K562 (cell line): ENCODE measurements around the gene B3GNT9. TPM values are rescaled to one million over a fixed set of nuclear protein-coding genes. Genes with fewer than 3 reads are reported as not detected.
A peak's percentile ranks its signal among the peaks of the same experiment; 100 is the strongest.

Source experiments
- ATAC-seq: fragments of 200-7000 bp; cut with Tn5 transposase; 3 replicates; pipeline ENCODE4 v1.9.1; 2020; ENCODE audit warnings: moderate library complexity
- BruUV-seq: library from RNA; stranded (reverse); fragments of 400-500 nt; replicated peaks from 2 replicates; lab custom pipeline; 2021; lab: Mats Ljungman, UMichigan
- CTCF ChIA-PET: fragments of 300-600 bp; formaldehyde crosslinking; extraction: SDS; loops from one replicate; lab custom pipeline; 2021; ENCODE audit warnings: low intra/inter-chr PET ratio; lab: Yijun Ruan, JAX
- POLR2A ChIA-PET: fragments of 300-600, 350-650 bp; sonication (Branson Sonifier 250); formaldehyde crosslinking; extraction: SDS; loops from one replicate; lab custom pipeline; 2021; ENCODE audit warnings: antibody characterized with exemption, inconsistent platforms; lab: Yijun Ruan, JAX
- DNase-seq, 4 experiments: peaks; one replicate each; pipeline versions ENCODE4 v3.0.0 to v3.0.0-alpha.2; 2011 to 2018; ENCODE audit warnings: low spot score in 3 of 4, mixed read lengths in 3 of 4; ENCODE audit errors: extremely low read depth in 1 of 4
- FAIRE-seq: peaks from 2 replicates; lab custom pipeline; 2011; peaks lifted over from hg19 to GRCh38; lab: Jason Lieb, UNC
- H2AFZ ChIP-seq: 2 replicates; pipeline ENCODE4 v1.6.0; 2011; ENCODE audit warnings: low read depth, low read length, control low read depth, inconsistent platforms
- H3K27ac ChIP-seq: fragments of 200-600 bp; 3 replicates; pipeline ENCODE4 v1.8.0; 2011; ENCODE audit warnings: low read depth, mild to moderate bottlenecking, control low read depth, inconsistent platforms, low read length, moderate library complexity, mixed read lengths; ENCODE audit errors: extremely low read depth
- H3K27me3 ChIP-seq, 2 experiments: fragments of 300-600 bp in 1 of 2; 2 replicates in 1 of 2; 3 replicates in 1 of 2; pipeline versions ENCODE4 v1.6.0 to v1.8.0; 2011; ENCODE audit warnings: inconsistent platforms in 2 of 2, low read length in 2 of 2, mild to moderate bottlenecking in 1 of 2, mixed read lengths in 1 of 2, moderate library complexity in 1 of 2; ENCODE audit not compliant: control insufficient read depth in 2 of 2, insufficient read depth in 2 of 2
- H3K36me3 ChIP-seq: fragments of 300-600 bp; 3 replicates; pipeline ENCODE4 v1.8.0; 2011; ENCODE audit warnings: mild to moderate bottlenecking, low read length, inconsistent platforms; ENCODE audit not compliant: control insufficient read depth, insufficient read depth
- H3K4me1 ChIP-seq, 2 experiments: fragments of 200-600 bp in 1 of 2; replicated peaks in 1 of 2; 2 replicates in 1 of 2; 3 replicates in 1 of 2; pipeline versions ENCODE4 v1.5.1 to v1.8.0; 2011; ENCODE audit warnings: inconsistent platforms in 2 of 2, low read length in 2 of 2, mild to moderate bottlenecking in 1 of 2, mixed read lengths in 1 of 2, moderate library complexity in 1 of 2; ENCODE audit not compliant: control insufficient read depth in 2 of 2, insufficient read depth in 2 of 2
- H3K4me2 ChIP-seq: 2 replicates; pipeline ENCODE4 v1.6.1; 2011; ENCODE audit warnings: low read length, control low read depth, inconsistent platforms, mixed read lengths; ENCODE audit not compliant: insufficient read depth
- H3K4me3 ChIP-seq: fragments of 200-600 bp; sonication (generic), shearing (Covaris generic); 2 replicates; pipeline ENCODE4 v1.5.1; 2016; ENCODE audit warnings: control low read depth, inconsistent platforms
- H3K79me2 ChIP-seq: fragments of 200-600 bp; 3 replicates; pipeline ENCODE4 v1.8.0; 2011; ENCODE audit warnings: low read length, inconsistent platforms; ENCODE audit not compliant: control insufficient read depth, insufficient read depth
- H3K9ac ChIP-seq, 2 experiments: 2 replicates each; pipeline versions ENCODE4 v1.6.0 to v1.6.1; 2011; ENCODE audit warnings: low read depth in 2 of 2, low read length in 2 of 2, control low read depth in 1 of 2, inconsistent platforms in 1 of 2, mild to moderate bottlenecking in 1 of 2, mixed read lengths in 1 of 2; ENCODE audit not compliant: insufficient read depth in 1 of 2
- H3K9me1 ChIP-seq: one replicate; pipeline ENCODE4 v1.6.0; 2011; ENCODE audit warnings: inconsistent platforms, mild to moderate bottlenecking, low read length, moderate library complexity; ENCODE audit not compliant: control insufficient read depth, insufficient read depth
- H3K9me3 ChIP-seq: replicated peaks from 2 replicates; pipeline ENCODE4 v1.5.1; 2011; ENCODE audit warnings: low read depth, low read length, inconsistent platforms; ENCODE audit not compliant: control insufficient read depth, insufficient read depth
- H4K20me1 ChIP-seq: replicated peaks from 2 replicates; pipeline ENCODE4 v1.6.1; 2011; ENCODE audit warnings: low read length, inconsistent platforms, mixed read lengths; ENCODE audit not compliant: control insufficient read depth, insufficient read depth
- FIP1L1 ChIP-seq: fragments of 200-400 bp; formaldehyde crosslinking; IDR thresholded peaks from 2 replicates; pipeline ENCODE4 v1.6.1; 2018; ENCODE audit warnings: mild to moderate bottlenecking, low read depth, low read length; ENCODE audit not compliant: poor library complexity, severe bottlenecking
- NELFE ChIP-seq: IDR thresholded peaks from 2 replicates; pipeline ENCODE4 v1.6.1; 2011; ENCODE audit warnings: mild to moderate bottlenecking; ENCODE audit not compliant: insufficient read depth, insufficient read length
- THRAP3 ChIP-seq: fragments of 450-650 bp; IDR thresholded peaks from 2 replicates; pipeline ENCODE4 v1.6.1; 2016; ENCODE audit warnings: mild to moderate bottlenecking, inconsistent platforms, borderline replicate concordance
- ZKSCAN1 ChIP-seq: fragments of 150-350 bp; IDR thresholded peaks from 2 replicates; pipeline ENCODE4 v1.6.1; 2016; ENCODE audit warnings: low read depth, low read length
- ZNF24 ChIP-seq: fragments of 450-650 bp; IDR thresholded peaks from 2 replicates; pipeline ENCODE4 v1.6.1; 2016
- ZNF282 ChIP-seq: sonication (generic); formaldehyde crosslinking; IDR thresholded peaks from 2 replicates; pipeline ENCODE4 v1.8.1; 2023; ENCODE audit warnings: missing genetic modification reagents
- WGBS: fragments of 100-300 bp; shearing (Covaris generic); methylation state at CpG from one replicate; pipeline ENCODE4 v1.1.6; 2016; ENCODE audit warnings: low coverage, mixed read lengths; ENCODE audit not compliant: insufficient coverage; ENCODE audit errors: missing lambda C conversion rate; 5-methylcytosine and 5-hydroxymethylcytosine counted together
- in situ Hi-C: fragments of 300-500 bp; cut with MboI; formaldehyde crosslinking; loops from 4 replicates; pipeline ENCODE4 v1.15.0; 2018; ENCODE audit warnings: inconsistent platforms, mixed read lengths
- intact Hi-C: fragments of 100-400 bp; cut with micrococcal nuclease; formaldehyde crosslinking; loops from 2 replicates; pipeline ENCODE4 v1.14.2; 2022
- polyA plus RNA-seq, 8 experiments: library from polyadenylated mRNA; depleted of rRNA in 4 of 8; stranded (reverse) in 5 of 8; unstranded in 3 of 8; fragments of >200 nt; fragmentation: Nextera tagmentation in 2 of 8; fragmentation: Illumina TruSeq in 1 of 8; extraction: Ambion mirVana in 2 of 8; extraction: Trizol in 1 of 8; gene quantifications; 2 replicates each; pipeline versions ENCODE4 v1.2.1 to v1.2.3, GENCODE V29; 2011 to 2014; ENCODE audit warnings: inconsistent platforms in 1 of 8, missing spikeins in 1 of 8
- total RNA-seq, 7 experiments: library from RNA; depleted of rRNA in 6 of 7; stranded (reverse); fragments of >200 nt in 6 of 7; fragmentation: Illumina TruSeq in 2 of 7; extraction: Trizol in 2 of 7; gene quantifications; 2 replicates each; pipeline versions ENCODE4 v1.2.1 to v1.2.3, GENCODE V29; 2011 to 2021; ENCODE audit warnings: low replicate concordance in 1 of 7
- TF ChIP-seq, protein P1 (sequence below): fragments of 150-350 bp; conservative IDR thresholded peaks from 2 replicates; pipeline ENCODE4 v1.6.1; 2014; ENCODE audit warnings: low read length

The B3GNT9 gene
- total and polyA plus RNA-seq, 9 of the 15 experiments (the other 6 are each of a cell fraction or from before 2014, with no cell fraction given), result 0.01 to 1.8 (median 1.1) TPM; not detected in 1

DNA sequence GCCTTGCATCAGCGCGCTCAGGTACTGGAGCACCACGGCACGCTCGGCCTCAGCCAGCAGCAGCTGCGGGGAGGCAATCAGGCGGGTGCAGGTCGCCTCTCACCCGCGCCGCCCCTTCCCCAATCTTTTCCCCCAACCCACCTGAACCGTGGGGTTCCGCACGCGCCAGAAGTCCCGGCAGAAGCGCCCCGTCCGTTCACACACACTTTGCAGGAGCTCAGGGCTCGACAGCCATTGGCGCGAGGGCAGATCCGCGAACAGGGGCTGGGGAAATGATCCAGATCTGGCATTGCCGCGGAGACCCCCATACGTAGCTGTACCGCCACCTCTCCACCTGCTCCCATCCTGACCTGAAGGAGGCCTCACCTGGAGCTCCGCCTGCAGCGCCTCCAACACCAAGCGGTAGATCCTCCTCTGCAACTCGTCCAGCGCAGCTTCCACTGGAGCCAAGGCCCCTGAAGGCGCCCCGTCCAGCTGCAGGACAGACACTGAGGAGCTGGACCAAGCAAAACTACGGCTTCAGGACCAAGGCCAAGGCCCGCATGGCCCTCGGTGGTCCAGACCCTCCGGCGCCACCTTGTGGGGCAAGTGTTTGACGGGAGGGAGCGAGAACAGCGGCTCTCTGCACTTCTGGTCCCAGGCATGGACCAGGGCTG is 34.3 kb upstream of the B3GNT9 start (continued):
- TF ChIP-seq, protein P1, sequence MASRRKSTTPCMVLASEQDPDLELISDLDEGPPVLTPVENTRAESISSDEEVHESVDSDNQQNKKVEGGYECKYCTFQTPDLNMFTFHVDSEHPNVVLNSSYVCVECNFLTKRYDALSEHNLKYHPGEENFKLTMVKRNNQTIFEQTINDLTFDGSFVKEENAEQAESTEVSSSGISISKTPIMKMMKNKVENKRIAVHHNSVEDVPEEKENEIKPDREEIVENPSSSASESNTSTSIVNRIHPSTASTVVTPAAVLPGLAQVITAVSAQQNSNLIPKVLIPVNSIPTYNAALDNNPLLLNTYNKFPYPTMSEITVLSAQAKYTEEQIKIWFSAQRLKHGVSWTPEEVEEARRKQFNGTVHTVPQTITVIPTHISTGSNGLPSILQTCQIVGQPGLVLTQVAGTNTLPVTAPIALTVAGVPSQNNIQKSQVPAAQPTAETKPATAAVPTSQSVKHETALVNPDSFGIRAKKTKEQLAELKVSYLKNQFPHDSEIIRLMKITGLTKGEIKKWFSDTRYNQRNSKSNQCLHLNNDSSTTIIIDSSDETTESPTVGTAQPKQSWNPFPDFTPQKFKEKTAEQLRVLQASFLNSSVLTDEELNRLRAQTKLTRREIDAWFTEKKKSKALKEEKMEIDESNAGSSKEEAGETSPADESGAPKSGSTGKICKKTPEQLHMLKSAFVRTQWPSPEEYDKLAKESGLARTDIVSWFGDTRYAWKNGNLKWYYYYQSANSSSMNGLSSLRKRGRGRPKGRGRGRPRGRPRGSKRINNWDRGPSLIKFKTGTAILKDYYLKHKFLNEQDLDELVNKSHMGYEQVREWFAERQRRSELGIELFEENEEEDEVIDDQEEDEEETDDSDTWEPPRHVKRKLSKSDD, result 0 out of 2 replicates have a peak, but pooled peaks have one; percentile 38
- peak; percentile 65; the same call in 1 of the 2 replicates for TF ChIP-seq ZNF24
- peak; percentile 74 for TF ChIP-seq ZNF282 (CRISPR knock-in tag)
- TF ChIP-seq THRAP3, result no peak
- TF ChIP-seq, all 486 proteins: peak for 125

DNA sequence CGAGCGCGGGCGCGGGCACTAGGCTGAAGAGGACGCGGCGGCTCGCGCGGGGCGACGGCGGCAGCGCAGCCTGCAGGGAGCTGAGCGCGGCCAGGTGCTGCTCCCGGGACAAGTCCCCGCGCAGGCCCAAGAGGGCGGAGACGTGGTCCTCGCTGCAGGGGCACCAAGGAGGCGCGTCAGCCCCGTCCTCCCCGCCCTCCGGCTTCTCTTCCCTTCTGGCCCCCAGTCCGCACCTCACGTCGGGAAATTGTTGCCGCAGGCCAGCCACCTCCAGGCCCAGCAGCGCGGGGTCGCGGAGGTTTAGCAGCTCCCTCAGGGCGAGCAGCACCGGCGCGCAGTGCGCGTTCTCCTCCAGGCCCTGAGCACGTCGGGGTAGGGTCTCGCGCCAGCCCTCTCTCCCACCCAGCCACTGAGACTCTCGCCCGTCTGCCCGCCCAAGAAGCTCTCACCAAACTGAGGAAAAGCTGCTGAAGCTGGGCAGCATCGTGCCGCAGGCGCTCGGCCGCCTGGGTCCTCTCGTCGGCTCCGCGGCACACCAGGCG is 33.7 kb upstream of the B3GNT9 start:
- ChIA-PET CTCF (interaction anchor here (0.6 to 1.4 kb wide), 4 partner anchors 29 to 207 kb away, joined by 3 to 5 read pairs (median 4); partner anchors contain the start of gene FHOD1), POLR2A (interaction anchor here (0.5 to 1.3 kb wide), 5 partner anchors 8 to 218 kb away, joined by 3 to 4 read pairs (median 3); no protein-coding TSS in a partner anchor)
- H2AFZ ChIP-seq, result peak overlapping the region; percentile 91
- ATAC-seq, result no peak
- peak overlapping the region; percentile 61 for H3K4me3 ChIP-seq
- no peaks in the 10 kb centered on the region for H3K9me1 ChIP-seq
- no peak for FAIRE-seq
- peak overlapping the region in 1 of 2 experiments; percentile 97; a peak in 2 of 4 replicates for H3K9ac ChIP-seq
- DNase-seq, result no peak
- WGBS, result 50% methylated on average over 39 of the region's 59 CpGs
- peaks cover 14% of the 10 kb centered on the region for H3K79me2 ChIP-seq
- H4K20me1 ChIP-seq, result peaks cover 11% of the 10 kb centered on the region
- H3K27ac ChIP-seq, result no peak overlapping the region
- peaks cover 13 to 47% of the 10 kb centered on the region in 2 experiments for H3K4me1 ChIP-seq
- H3K27me3 ChIP-seq, result no peaks in the 10 kb centered on the region
- no peak for TF ChIP-seq ZKSCAN1
- TF ChIP-seq FIP1L1, result peak; percentile 2
- no peak for TF ChIP-seq NELFE
- in situ Hi-C loops, result no loop called here
- peak overlapping the region; percentile 99; the same call in 1 of the 2 replicates for H3K4me2 ChIP-seq
- H3K36me3 ChIP-seq, result no peaks in the 10 kb centered on the region
- no TSS peak for BruUV-seq
- H3K9me3 ChIP-seq, result no peaks in the 10 kb centered on the region
- intact Hi-C loops, result loop anchor here (10.0 kb wide), 2 partner anchors 170 to 230 kb away; no protein-coding TSS in a partner anchor
